Cortex of kidney (tissue), 1 donor: ENCODE results near the gene PTPRN2.

ENCODE experiments used
- DNase-seq: peaks from one replicate; lab custom pipeline; 2025; lab: John Stamatoyannopoulos, UW

PTPRN2 gene

DNA sequence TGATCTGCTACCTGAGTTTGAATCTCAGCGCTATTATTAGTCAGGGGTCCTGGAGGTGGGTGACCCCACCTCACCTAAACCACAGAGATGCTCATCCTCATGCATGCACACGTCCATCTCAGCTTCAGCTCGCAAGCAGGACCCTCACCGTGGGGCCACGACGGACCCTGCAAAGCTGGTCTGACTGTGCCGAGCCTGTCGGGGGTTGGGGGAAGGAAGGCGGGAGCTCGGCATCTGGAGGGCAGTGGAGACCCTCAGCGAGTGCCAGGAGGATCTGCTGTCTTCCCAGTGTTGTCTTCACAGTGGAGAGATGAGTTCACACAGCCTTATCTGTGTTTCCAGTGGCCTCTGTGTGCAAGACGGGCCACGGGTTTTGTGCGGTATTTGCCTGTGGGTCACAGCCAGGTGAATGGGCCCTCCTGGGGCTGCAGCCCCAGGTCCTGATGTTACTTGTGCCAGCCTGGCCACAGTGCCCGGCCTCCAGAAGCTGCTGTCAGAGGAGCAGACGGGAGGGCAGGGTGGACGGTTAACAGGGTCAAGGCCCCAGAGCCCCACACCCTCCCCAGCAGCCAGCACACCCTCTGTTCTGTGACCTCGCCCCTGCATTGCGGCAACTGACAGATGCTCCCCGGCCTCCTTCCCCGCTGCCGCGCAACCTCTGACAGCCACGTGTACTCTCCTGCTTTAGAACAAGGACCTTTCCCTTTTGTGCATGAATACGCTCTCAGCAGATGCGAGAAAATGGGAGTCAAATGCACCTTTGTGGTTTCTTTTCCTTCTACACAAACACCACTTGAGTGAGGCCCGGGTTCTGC is 722.1 kb downstream of the PTPRN2 start:
- DNase-seq, result no peak

DNA sequence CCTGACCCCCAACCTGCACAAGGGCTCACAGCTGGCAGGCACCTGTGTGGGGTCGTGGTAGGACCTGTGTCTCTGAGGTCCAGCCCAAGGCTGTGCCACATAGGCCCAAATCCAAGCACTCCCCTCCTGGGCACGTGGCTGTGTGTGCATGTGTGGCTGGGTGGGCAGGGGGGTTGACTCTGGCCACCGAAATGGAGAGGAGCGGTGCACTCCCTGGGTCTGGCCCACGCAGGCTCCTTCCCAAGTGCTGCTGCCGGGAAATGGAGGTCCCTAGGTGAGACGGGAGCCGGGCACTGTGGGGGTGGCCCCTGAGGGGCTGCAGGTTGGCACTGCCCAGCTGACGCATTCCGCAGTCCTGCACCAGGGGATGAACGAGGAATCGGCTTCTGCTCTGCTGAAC is 722.7 kb downstream of the PTPRN2 start:
- no peak for DNase-seq

DNA sequence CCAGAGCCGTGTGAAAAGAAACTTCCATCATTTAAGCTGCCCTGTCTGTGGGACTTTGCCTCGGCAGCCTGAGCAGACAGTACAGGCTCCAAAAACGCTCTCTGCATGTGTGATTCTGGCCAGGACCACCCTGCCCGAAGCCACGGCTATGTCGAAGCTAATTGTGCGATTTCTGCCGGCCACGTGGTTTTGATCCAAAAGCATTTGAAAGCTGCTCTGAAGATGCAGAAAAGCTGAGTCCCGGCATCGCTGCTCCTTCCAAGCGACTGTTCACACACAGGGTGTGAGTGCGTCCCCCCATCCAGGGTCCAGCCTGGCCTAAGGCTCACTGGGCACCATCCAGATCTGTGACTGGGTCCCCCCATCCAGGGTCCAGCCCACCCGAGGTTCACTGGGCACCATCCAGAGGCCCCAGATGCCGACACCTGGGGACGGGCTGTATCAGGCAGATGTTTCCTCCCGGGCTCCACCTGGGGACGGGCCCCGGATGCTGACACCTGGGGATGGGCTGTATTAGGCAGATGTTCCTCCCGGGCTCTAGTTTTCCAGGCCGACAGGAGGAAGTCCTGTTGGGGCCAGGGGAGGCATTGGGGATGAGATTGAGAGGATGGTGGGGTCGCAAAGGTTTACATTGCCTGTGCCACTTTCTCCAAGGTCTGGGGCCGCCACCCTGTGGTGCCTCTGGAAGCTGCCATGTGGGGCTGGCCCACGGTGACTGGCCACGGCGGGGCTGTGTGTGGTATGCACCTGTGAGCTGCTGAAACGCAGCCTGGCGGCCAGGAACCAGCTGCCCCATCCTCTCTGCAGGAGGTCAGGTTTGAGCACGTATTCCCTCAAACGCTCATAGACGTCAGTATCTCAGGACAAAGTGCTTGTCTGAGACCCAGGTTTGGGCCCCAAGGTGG is 723.5 kb downstream of the PTPRN2 start:
- DNase-seq, result no peak

DNA sequence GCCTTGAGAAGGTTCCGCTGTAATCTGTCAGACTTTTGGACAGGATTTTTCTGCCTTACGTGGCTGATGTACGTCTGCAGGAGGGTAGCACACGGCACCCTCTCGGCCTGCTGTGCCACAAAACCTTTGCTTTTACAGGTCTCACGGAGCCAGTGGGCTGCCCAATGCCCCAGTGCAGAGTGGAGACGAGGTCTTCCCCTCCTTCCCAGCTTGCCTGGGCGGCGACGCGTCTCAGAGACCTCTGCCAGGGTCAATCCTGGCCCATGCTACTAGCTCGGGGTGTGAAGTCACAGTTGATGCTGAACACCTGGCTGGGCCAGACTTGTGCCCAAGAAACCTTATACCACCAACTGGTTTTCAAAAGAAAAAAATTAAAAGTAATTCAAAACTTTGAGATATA is 724.4 kb downstream of the PTPRN2 start:
- DNase-seq, result no peak

DNA sequence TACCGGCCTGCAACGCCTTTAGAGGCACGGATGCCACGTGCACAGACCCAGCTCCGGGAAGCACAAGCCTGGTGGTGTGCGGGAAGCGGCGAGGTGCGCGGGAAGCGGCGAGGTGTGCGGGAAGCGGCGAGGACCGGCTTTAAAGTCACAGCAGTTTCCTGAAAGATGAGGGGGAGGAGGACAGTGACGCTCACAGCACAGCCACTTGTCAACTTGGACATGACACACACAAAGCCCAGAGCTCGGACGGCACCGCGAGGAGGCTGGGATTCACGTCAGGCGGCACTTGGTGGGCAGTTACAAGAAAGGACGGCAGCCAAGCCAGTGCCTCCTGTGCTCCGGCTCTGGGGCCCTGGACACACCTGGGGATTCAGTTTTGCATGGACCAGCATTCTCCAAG is 724.9 kb downstream of the PTPRN2 start:
- no peak for DNase-seq

DNA sequence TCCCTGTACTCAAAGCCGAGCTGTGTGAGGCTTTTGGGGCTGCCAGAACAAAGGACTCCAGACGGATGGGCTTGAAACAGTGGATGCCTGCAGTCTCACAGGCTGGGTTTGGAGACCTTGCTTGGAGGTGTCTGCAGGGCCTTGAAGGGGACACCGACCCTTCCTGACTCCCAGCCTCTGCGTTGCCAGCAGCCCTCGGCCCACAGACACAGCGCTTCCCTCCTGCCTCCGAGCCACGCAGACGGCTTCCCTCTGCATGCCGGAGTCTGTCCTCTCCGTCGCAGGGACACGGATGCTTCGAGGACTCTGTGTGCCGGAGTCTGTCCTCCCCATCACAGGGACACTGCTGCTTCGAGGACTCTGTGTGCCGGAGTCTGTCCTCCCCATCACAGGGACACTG is 726.1 kb downstream of the PTPRN2 start:
- DNase-seq, result no peak

DNA sequence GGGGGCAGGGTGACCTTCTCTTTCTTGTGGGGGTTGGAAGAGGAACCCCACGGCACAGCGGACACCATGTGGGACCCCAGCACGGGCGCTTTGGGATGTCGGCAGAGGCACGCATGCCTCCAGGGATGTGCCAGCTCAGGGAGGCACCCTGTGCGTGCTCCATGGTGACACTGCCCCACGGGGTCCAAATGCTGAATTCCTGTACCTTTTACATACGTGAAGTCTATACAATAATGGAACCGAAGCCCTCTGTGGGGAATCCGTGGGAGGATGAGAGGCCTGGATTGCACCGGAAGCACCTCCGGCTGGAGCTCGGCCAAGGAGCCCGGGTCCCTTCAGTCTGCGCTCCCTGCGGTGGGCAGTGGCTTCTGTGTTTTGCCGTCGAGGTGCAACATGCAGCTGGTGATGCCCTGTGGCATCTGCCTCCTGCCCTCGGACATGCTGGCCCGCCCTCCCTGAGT is 726.6 kb downstream of the PTPRN2 start:
- DNase-seq, result no peak

DNA sequence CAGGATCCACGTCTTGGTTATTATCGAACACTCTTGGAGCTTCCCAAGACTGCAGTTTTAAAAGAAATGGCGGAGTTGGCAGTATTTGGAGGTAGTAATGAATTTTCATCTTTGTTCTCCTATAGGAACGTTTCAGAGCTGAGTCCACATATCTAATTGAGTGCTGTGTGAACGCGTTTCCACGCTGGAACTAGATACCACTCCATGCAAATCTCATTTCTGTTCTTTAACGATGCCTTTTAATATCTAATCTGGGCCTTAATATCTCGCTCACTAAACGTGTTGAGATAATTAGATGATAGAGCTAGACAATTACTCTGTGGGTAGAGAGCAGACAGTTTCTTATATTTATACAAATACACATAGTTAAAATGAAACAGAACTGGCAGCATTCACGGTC is 727.2 kb downstream of the PTPRN2 start:
- DNase-seq, result no peak

DNA sequence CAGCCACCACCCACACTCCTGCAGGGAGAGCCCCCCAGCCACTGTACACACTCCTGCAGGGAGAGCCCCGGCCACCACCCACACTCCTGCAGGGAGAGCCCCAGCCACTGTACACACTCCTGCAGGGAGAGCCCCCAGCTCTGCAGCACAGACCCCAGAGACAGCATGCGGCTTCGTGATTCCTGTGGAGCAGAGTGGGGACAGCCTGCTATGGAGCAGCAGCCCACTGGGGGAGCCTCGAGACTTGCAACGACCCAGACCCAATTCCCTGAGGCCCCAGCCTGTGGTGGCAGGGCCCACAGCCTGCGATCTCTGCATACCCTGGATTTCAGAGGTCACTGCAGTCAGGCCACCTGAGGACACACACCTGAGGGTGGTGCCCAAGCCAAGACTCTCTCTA is 727.7 kb downstream of the PTPRN2 start:
- DNase-seq, result no peak

DNA sequence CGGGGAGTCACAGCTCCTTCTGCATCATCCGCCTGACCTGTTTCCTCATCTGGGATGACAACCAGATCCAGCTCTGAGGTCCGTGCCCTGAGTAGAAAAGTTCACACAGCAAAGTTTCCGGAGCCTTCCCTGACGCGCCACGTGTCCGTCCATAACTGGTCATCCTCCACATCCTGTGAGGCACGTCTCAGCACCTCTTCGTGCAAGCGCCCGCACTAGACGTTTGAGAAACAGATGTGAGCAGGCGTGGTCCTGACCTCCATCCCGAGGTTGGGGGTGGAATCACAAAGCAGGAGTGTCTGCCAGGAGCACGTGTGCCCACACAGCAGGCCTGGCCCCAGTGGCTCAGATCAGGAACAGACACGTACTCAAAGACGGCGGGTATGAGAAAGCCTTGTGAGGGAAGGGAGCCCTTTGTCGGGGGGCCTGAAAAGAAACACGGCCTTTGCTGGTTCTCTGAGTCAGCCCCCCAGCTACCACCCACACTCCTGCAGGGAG is 730.0 kb downstream of the PTPRN2 start:
- no peak for DNase-seq

DNA sequence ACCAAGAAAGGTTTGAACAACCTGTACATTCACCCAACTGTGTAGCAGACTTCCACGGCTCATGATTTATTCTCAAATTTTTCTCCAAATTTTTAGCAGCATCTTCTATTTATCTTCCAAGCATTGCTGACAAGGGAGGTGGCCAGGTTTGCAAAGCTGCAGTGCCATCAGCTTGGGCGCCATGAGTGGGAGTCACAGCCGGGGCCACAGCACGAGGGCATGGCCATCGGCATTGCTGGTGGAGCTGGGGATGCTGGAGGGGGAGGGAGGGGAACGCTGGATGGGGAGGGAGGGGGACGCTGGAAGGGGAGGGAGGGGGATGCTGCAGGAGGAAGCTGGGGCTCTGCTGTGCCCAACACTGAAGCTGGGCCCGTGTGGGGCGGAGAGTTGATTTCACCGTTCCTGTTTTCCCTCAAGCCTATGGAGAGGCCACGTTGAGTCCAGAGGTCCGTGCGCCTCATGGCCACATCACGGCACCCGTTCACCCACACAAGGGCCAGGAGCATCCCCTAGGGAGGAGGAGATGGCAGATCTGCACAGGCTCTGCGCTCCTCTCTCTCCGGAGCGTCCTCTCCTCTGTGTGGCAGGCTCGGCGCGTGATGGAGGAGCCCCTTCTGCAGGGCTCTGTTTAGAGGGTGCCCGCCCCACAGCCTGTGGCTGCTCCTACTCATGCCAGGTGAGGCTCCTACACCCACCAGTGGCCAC is 730.6 kb downstream of the PTPRN2 start:
- DNase-seq, result no peak

DNA sequence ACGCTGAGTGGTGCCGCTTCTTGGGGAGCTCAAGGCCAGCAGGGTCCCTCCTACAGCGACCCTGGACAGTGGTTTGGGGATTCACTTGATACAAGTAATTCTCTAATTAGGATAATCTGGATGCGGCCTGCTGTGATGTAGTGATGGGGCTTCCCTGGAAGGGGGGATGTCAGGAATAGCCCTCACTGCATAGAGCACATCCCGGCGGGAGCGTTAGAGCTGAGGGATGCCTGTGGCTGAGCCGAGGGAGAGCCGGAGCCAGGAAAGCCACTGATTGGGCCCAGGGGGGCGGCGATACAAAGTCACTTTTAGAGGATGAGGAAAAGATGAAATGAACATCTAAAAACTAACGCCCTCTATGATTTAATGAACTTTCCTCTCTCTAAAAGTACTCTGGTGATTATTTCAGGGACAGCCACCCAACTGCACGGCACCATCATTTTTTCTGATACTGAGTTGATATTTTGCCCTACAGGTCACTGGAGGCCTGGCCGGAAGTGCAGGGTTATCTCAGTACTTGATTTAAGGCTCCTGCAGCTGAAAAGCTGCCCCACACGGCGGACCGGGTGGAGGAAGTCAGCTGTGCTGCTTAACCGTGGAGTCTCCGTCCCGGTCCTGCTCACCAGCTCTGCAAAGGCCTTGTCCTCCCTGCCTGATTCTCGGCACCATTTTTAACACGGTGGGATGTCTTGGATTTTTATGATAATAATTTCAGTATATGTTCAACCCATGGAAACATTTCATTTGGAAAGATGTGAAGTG is 732.0 kb downstream of the PTPRN2 start:
- no peak for DNase-seq

DNA sequence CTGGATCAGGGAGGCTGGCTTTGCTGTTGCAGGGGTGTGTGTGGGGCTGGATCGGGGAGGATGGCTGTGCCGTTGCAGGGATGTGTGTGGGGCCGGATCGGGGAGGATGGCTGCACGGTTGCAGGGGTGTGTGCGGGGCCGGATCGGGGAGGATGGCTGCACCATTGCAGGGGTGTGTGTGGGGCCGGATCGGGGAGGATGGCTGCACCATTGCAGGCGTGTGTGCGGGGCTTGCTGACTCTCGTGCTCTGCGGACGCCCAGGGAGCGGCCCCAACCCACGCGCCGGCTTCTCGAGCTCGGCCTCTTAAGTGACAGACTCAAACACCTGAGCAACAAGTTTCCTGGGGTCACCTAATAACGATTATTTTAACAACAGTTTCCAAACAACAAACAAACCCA is 732.6 kb downstream of the PTPRN2 start:
- no peak for DNase-seq

DNA sequence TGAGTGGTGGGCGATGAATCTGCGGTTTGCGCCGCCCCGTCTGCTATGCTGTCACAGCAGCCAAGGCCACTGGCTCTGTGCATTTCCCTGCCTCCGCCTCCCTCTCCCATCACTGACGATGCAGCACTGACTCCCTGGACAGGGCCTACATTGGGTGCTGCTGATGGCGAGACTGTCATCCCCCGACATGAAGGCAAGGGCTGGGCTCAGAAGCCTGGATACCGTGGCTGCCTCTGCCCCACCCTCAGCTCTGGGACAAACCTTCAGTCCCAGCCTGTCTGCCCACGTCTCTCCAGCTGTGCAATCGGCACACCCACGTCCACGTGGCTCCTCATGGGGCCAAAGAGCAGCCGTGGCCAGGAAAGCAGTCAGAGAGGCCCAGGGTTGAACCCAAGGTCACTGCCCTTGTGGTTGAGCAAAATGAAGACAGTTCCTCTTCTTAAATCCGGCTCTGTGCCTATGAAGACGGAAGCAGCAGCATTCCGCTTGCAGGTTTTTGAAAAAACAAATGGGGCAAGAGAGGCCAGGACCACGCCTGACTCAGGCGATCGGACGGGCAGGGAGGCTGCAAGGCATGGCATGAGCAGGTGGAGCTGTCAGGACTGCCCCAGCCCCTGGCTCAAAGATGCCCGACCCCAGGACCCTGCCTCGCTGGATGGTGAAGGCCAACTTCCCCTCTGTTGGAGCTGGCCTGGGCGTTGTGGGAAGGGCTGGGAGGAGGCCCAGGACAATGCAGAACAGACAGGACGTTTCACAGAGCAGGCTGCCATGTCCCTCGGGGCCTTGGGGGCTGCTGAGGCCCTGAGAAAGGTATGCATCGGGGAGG is 733.3 kb downstream of the PTPRN2 start:
- no peak for DNase-seq

DNA sequence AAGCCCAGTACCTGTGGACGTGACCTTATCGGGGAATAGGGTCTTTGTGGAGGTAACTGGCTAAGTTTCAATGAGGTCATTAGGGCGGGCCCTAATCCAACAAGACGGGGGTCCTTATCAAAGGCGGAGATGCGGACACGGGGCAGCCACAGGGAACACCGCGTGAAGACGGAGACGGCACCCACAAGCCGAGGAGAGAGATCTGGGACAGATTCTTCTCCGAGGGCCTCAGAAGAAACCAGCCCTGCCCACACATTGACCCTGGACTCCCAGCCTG is 733.9 kb downstream of the PTPRN2 start:
- no peak for DNase-seq

DNA sequence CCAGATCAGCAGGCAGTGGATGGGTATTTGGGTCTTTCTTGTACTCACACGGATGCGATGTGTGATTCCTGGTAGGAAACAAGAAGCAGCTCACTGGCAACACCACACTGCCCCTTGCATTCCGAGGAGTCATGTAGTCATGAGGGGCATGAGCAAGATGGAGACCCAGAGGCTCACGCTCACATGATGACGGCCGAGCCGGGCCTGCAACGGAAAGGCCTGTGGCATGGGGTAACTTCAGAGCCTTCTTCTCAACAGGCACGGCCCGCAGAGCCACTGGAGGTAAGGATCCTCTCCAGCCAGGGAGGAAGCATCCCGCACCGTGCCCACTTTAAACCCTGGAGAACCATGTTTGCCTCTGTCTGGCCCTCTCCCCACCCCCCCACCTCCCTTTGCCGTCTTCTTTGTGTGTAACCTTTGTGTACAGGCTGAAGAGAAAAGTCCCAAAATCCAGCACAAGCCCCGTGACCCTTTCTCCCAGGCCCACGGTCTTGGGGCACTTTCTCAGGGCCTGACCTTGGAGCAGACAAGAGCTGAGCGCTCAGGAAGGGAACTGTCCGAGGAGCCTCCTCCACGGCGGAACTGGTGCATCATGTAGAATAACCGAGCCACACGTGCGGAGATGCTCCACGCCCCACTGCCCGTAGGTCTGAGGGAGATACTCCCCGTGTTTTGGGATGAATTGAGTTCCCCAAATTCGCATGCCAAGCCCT is 734.4 kb downstream of the PTPRN2 start:
- DNase-seq, result no peak

DNA sequence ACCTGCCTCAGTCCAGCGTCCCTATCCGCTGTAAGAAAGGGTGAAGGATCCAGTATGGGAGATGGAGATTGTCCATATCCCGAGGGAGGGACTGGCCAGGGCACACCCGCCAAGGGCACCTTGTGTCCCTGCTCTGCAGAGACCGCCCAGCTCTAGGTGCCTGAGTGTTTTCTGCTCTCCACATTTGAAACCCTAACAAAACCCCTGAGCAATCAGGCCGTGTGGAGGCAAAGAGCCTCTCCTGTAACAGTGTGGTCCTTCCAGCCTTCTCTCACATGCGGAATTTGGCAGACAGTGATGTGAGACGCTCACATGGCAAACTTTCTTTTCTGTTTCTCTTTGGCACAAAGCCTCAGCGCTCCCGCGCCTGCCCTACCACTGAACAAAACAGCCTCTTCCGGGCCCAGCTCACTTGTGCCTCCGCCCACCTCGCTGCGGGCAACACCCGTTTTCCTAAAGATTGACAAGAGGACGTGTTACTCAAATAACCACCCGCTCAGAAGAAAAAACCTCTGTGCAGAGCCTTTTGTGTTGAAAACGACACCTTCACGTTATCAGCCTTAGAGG is 736.0 kb downstream of the PTPRN2 start:
- no peak for DNase-seq

DNA sequence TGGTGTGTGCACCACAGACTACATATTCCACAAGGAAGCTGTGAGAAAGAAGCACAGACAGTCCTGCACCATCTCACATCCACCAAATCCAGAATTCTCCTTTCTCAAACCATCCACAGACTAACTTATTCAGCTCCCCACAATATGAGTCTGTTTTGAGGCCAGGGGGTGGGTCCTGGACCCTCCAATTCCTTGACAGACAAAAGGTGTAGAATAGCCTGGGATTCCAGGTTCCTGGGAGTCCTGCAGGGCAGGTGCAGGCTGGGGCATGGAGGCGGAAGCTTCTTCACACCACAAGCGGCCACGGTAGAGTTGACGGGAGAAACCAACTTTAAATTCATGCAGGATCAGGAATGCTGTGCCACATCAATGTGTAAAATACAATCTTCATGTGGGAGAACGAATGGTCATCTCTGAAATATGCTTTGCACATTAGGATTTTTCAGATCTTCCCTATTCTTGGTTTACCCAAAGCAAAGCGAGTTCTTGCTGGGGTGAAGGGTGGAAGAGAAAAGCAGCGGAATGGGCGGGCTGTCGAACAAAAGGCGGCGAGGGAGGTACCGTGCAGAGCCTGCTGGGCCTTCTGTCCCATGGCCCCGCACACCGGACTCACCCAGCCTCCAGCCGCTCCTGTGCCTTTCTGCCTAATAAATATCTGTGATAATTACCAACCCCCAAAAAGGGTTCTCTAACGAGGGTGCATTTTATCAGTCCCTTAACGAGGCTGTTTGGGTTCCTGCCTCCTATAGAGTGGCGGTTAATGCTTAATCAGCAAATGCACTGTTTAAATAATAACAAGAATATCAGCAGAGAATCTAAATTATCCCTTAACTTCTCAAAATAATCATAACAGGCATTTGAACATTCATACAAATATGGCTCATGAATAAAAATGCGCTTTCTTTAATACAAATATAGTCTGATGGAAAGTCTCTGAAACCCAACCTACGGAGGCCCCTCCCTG is 736.9 kb downstream of the PTPRN2 start:
- no peak for DNase-seq

DNA sequence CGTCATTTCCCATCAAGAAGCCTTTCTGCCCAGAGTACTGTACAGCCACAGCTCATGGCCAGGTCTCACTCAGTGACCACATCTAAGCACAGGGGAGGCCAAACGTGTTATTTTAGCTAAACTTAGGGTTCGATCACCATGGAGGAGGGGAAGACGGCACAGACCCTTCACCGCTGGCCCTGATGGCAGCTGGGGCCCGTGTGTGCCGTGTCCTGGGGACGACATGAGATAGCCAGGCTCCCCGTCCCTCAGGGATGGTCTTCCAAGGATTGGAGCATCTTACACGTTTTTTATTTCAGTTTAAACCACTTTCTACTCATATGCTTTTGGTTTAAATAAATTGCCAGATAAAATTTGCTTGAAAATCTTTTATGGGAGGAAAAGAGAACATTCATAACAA is 737.9 kb downstream of the PTPRN2 start:
- no peak for DNase-seq
